Endothelial cell of umbilical vein (primary cell): ENCODE measurements around the gene CARD16.

Source experiments
- JUN ChIP-seq: IDR thresholded peaks from 2 replicates; pipeline ENCODE4 v1.6.1; 2011; ENCODE audit warnings: borderline replicate concordance, low read depth; ENCODE audit not compliant: insufficient read length, insufficient read depth
- MYC ChIP-seq: IDR thresholded peaks from one replicate; pipeline ENCODE4 v1.6.1; 2011; ENCODE audit warnings: mild to moderate bottlenecking, low read depth, low read length
- POLR2AphosphoS5 ChIP-seq: IDR thresholded peaks from 2 replicates; pipeline ENCODE4 v1.6.1; 2012; ENCODE audit warnings: low read depth, mild to moderate bottlenecking, control low read depth, low read length, moderate library complexity; ENCODE audit not compliant: insufficient read depth
- TF ChIP-seq, protein P1 (sequence below), 2 donors: IDR thresholded peaks; 1 replicate in 1 of 2; 2 replicates in 1 of 2; pipeline ENCODE4 v1.5.1; 2011; ENCODE audit warnings: low read length in 2 of 2, mild to moderate bottlenecking in 2 of 2, moderate library complexity in 2 of 2, control low read depth in 1 of 2, inconsistent platforms in 1 of 2, low read depth in 1 of 2; ENCODE audit not compliant: insufficient read depth in 1 of 2; ENCODE audit errors: extremely low read depth in 1 of 2

GRCh38 chr11:104991994-104992393 lies 53.1 kb downstream of the CARD16 start:
- TF ChIP-seq JUN = no peak
- TF ChIP-seq, protein P1, sequence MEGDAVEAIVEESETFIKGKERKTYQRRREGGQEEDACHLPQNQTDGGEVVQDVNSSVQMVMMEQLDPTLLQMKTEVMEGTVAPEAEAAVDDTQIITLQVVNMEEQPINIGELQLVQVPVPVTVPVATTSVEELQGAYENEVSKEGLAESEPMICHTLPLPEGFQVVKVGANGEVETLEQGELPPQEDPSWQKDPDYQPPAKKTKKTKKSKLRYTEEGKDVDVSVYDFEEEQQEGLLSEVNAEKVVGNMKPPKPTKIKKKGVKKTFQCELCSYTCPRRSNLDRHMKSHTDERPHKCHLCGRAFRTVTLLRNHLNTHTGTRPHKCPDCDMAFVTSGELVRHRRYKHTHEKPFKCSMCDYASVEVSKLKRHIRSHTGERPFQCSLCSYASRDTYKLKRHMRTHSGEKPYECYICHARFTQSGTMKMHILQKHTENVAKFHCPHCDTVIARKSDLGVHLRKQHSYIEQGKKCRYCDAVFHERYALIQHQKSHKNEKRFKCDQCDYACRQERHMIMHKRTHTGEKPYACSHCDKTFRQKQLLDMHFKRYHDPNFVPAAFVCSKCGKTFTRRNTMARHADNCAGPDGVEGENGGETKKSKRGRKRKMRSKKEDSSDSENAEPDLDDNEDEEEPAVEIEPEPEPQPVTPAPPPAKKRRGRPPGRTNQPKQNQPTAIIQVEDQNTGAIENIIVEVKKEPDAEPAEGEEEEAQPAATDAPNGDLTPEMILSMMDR (IDR thresholded peaks at IDR 0.05; ENCODE audit: extremely low read depth in 1 of 2, insufficient read depth in 1 of 2, low read depth in 1 of 2, low read length in 2 of 2) = no peak
- TF ChIP-seq POLR2AphosphoS5 = no peak
- TF ChIP-seq MYC = no peak
